22Rv1 (cell line): ENCODE measurements around the gene EVC.
"Not testable (repeated sequence)": the region's sequence is repeated elsewhere in the genome, so short reads cannot be mapped to it uniquely, and the experiment has no call there.

Experiments
- H3K27ac ChIP-seq: fragments of 450-650 bp; 2 replicates; pipeline ENCODE4 v1.5.1; 2017
- ZFX ChIP-seq: fragments of 450-650 bp; IDR thresholded peaks from 2 replicates; pipeline ENCODE4 v1.6.1; 2017; ENCODE audit warnings: antibody characterized with exemption, borderline replicate concordance
- TF ChIP-seq, protein P1 (sequence below): fragments of 450-650 bp; IDR thresholded peaks from 2 replicates; pipeline ENCODE4 v1.5.1; 2017; ENCODE audit warnings: mild to moderate bottlenecking

Gene EVC

DNA sequence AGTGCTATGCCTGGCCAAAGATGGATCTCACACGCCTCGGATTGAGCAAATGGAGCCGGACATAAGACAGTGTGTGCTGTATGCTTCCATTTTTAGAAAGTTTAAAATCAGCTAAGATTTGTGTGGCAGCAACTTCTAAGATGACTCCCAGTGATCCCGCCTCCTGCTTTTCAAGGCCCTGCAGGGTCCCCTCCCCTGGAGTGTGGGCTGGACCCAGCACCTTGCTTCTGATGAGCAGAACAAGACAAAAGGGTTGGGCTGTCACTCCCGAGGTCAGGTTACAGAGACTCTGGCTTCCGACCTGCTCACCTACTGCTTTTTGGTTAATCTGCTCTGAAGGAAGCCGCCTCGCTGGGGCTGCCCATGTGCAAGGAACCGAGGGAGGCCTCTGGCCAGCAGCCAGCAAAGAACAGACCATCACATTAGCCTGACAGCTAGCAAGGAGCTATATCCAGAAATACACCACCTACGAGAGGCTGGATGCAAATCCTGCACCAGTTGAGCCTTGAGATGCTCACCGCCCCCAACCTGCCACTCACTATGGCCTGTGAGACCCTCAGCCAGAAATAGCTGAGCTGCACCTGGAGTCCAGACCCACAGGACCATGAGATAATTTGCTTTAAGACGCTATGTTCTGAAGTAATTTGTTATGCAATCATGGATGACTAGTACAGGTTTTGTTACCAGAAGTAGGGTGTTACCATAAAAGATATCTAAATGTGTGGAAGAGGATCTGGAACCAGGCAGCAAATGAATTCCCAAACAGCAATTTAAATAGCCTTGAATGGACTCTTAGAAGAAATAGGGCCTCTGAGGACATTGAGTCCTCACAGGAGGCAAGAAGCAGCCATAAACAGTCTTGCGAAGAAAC is 134.3 kb downstream of the EVC start:
- no peak overlapping the region for H3K27ac ChIP-seq

DNA sequence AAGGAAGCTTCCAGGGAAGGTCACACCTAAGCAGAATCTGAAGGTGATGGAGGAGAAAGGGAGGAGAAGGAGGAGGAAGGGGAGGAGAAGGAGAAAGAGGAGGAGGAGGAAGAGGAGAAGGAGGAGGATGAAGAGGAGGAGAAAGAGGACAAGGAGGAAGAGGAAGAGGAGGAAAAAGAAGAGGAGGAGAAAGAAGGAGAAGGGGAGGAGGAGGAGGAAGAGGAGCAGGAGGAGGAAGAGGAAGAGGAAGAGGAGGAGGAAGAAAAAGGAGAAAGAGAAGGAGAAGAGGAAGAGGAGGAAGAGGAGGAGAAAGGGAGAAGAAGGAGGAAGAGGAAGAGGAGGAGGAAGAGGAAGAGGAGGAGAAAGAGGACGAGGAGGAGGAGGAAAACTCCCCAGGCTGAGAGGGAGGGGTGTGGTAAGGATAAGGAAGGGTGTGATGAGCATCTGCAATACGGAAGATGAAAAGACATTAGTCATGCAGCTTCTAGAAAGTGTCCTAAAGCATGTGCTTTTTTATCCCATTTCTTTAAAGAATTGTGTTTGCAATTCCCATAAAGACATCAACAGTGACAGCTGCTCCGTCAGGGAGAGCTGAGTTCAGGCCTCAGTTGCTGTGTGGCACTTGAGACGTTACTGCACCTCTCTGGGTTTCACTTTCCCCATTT is 140.8 kb downstream of the EVC start:
- no peak overlapping the region for H3K27ac ChIP-seq
- no peak for TF ChIP-seq ZFX
- TF ChIP-seq, protein P1, sequence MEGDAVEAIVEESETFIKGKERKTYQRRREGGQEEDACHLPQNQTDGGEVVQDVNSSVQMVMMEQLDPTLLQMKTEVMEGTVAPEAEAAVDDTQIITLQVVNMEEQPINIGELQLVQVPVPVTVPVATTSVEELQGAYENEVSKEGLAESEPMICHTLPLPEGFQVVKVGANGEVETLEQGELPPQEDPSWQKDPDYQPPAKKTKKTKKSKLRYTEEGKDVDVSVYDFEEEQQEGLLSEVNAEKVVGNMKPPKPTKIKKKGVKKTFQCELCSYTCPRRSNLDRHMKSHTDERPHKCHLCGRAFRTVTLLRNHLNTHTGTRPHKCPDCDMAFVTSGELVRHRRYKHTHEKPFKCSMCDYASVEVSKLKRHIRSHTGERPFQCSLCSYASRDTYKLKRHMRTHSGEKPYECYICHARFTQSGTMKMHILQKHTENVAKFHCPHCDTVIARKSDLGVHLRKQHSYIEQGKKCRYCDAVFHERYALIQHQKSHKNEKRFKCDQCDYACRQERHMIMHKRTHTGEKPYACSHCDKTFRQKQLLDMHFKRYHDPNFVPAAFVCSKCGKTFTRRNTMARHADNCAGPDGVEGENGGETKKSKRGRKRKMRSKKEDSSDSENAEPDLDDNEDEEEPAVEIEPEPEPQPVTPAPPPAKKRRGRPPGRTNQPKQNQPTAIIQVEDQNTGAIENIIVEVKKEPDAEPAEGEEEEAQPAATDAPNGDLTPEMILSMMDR = no peak

More for the DNA sequence above, 134.3 kb downstream of the EVC start:
- TF ChIP-seq, protein P1 = no peak
- TF ChIP-seq ZFX = no peak

DNA sequence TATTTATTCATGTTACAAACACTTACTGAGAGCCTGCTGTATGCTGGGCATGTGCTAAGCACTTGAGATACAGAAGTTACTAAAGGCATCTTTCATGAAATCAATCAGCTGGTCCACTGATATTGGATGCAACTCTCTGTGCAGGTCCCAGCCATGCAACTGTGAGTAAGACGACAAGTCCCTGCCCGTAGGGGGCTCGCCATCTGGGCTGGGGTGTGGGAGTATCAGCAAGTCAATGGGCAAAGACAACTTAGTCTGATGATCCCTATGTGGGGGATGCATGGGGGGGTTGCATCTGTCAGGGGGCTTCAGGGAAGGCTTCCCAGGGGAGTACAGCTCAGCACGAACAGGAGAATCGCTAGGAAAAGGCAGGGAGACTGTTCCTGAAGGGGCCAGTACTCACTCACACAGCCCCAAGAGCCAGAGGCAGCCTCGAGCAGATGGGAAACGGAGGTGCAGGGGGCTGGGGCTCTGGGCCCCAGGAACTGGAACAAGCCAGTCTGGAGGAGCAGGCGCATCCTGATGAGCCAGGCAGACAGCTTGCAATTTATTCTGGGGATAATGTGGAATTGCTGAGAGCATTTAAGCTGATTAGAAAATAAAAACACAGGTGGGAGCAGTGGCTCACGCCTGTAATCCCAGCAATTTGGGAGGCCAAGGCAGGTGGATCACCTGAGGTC is 141.7 kb downstream of the EVC start:
- TF ChIP-seq, protein P1 = no peak
- TF ChIP-seq ZFX = no peak
- H3K27ac ChIP-seq = no peak overlapping the region

DNA sequence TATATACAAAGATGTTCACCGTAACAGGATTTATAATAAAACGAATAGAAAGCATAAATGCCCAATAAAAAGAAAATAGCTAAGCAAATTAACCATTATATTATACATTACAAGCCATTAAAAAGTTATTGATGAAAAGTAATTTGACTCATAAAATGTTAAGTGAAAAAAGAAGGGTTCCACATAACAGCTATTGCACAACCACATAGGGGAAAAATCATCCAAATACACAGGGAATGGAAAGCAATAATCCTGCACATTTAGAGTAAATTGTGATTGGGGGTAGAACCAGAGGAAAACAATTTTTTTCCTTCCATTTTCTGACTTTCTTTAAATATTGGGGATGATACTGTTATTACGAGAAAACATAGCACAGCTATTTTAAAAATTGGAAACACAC is 143.9 kb downstream of the EVC start:
- H3K27ac ChIP-seq = no peak overlapping the region
- no peak for TF ChIP-seq ZFX
- TF ChIP-seq, protein P1 = no peak

DNA sequence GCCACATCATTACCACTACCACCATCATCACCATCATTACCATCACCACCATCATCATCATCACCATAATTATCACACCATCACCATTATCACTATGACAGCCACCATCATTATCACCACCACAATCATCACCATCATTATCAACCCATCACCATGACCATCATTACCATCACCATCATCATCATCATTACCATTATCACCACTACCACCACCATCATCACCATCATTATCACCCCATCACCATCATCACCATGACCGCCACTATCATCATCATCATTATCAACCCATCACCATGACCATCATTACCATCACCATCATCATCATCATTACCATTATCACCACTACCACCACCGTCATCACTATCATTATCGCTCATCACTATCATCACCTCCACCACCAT is 145.4 kb downstream of the EVC start:
- H3K27ac ChIP-seq = not testable (repeated sequence)

DNA sequence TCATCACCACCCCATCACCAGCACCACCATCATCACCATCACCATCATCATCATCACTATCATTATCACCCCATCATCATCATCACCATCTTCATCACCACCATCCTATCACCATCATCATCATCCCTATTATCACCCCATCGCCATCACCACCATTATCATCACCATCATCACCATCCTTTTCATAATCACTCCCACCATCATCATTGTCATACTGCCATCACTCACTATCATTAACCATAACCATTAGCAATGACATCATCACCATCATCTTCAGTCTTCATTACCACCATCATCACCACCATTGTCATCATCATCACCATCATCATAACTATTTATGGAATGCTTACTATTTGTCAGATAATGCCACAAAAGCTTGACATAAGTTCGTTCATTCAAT is 146.2 kb downstream of the EVC start:
- TF ChIP-seq, protein P1 = no peak
- no peak for TF ChIP-seq ZFX
- no peak overlapping the region for H3K27ac ChIP-seq

DNA sequence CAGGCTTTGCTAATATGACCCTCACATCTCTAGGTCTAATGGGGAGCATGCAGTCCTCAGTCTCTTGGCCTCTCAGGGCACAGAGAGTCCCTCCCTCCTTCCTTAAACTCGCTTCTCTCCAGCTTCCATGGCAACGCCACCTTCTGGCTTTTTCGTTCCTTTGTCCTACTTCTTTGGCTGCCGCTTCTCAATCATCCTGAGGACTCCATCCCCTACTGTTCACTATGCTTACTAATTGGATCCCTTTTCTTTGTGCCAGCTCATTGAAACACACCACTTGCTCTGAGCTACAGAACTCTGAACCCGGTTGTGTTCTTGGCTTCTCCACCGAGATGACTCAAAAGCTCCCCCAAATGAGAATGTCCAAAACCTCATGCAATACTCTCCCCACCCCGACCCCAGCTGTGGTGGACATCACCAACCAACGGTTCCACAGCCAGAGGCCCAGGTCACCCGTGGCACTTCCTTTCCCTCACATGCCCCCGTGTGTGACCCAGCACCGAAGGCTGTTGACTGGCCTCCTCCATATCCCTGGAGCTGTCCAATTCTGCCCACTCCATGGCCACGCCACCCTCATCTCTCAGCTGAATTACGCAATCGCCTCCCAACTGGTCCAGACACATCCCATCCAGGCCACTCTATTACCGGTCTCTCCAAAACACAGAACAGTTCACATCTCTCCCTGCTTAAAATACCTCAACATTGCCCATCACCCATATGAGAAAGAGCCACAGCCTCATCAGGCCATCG is 147.2 kb downstream of the EVC start:
- TF ChIP-seq, protein P1 = no peak
- no peak for TF ChIP-seq ZFX
- no peak overlapping the region for H3K27ac ChIP-seq
